Osteocyte (in vitro differentiated cells): Measurements from ENCODE around the gene ZNF331. TPM values are rescaled to one million over a fixed set of nuclear protein-coding genes. Genes with fewer than 3 reads are reported as not detected.

Source experiments
- DNase-seq: peaks from one replicate; pipeline ENCODE4 v3.0.0; 2021; ENCODE audit warnings: mixed read lengths; ENCODE audit not compliant: unreplicated experiment; ENCODE audit errors: extremely low spot score
- H3K27ac Mint-ChIP-seq: one replicate; pipeline ENCODE4 v1.8.0; 2021; ENCODE audit warnings: mild to moderate bottlenecking, mixed read lengths; ENCODE audit not compliant: unreplicated experiment
- H3K27me3 Mint-ChIP-seq: one replicate; pipeline ENCODE4 v1.8.0; 2021; ENCODE audit warnings: mixed read lengths; ENCODE audit not compliant: unreplicated experiment
- H3K36me3 Mint-ChIP-seq: one replicate; pipeline ENCODE4 v1.8.0; 2021; ENCODE audit warnings: mixed read lengths; ENCODE audit not compliant: unreplicated experiment
- H3K4me1 Mint-ChIP-seq: one replicate; pipeline ENCODE4 v1.8.0; 2021; ENCODE audit warnings: mixed read lengths; ENCODE audit not compliant: unreplicated experiment
- H3K4me3 Mint-ChIP-seq: one replicate; pipeline ENCODE4 v1.8.0; 2021; ENCODE audit warnings: mild to moderate bottlenecking, moderate library complexity, mixed read lengths; ENCODE audit not compliant: unreplicated experiment
- H3K9me3 Mint-ChIP-seq: one replicate; pipeline ENCODE4 v1.8.0; 2021; ENCODE audit warnings: mixed read lengths; ENCODE audit not compliant: unreplicated experiment
- total RNA-seq: library from RNA; stranded (reverse); gene quantifications from 2 replicates; pipeline ENCODE4 v1.2.1, GENCODE V29; 2021
- TF ChIP-seq, protein P1 (sequence below): fragments of 200-600 bp; sonication (generic); IDR thresholded peaks from 2 replicates; pipeline ENCODE4 v1.5.0; 2021; ENCODE audit warnings: antibody characterized with exemption, mild to moderate bottlenecking, moderate library complexity

The ZNF331 gene
- total RNA-seq, 1 donor from 2014 or later: 7.4 TPM

DNA sequence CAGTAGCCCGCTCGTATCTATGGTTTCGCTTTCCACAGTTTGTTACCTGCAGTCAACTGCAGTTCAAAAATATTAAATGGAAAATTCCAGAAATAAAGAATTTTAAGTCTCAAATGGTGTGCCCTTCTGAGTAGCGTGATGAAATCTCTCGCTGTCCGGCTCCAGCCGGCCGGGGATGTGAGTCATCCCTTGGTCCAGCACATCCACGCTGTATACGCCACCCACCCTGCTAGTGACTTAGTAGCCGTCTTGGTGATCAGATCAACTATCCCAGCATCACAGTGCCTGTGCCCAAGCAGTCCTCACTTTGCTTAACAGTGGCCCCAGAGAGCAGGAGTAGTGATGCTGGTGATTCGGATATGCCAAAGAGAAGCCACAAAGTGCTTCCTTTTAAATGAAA is 40.0 kb downstream of the ZNF331 start:
- H3K36me3 Mint-ChIP-seq: peaks cover 45% of the 10 kb centered on the region
- no peaks in the 10 kb centered on the region for H3K4me1 Mint-ChIP-seq
- H3K4me3 Mint-ChIP-seq: no peak overlapping the region
- peaks cover 34% of the 10 kb centered on the region for H3K9me3 Mint-ChIP-seq
- no peak overlapping the region for H3K27ac Mint-ChIP-seq
- no peak for DNase-seq
- H3K27me3 Mint-ChIP-seq: no peaks in the 10 kb centered on the region
- TF ChIP-seq, protein P1, sequence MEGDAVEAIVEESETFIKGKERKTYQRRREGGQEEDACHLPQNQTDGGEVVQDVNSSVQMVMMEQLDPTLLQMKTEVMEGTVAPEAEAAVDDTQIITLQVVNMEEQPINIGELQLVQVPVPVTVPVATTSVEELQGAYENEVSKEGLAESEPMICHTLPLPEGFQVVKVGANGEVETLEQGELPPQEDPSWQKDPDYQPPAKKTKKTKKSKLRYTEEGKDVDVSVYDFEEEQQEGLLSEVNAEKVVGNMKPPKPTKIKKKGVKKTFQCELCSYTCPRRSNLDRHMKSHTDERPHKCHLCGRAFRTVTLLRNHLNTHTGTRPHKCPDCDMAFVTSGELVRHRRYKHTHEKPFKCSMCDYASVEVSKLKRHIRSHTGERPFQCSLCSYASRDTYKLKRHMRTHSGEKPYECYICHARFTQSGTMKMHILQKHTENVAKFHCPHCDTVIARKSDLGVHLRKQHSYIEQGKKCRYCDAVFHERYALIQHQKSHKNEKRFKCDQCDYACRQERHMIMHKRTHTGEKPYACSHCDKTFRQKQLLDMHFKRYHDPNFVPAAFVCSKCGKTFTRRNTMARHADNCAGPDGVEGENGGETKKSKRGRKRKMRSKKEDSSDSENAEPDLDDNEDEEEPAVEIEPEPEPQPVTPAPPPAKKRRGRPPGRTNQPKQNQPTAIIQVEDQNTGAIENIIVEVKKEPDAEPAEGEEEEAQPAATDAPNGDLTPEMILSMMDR: no peak

DNA sequence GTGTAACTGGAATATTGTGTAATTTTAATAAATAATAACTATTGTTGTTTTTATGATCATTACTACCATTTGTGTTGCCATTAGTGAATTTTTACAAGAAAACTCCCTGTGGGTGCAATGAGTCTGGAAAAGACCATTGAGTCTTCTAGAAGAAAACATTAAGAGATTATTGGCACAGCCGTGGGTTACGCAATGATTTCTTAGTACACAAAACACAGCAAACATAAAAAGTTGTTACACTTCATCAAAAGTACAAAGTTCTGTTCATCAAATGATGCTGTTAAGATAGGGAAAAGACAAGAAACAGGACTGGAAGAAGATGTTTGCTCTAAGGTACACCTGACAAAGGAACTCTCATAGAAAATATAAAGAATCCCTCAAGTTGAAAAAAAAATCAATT is 41.6 kb downstream of the ZNF331 start:
- peaks cover 34% of the 10 kb centered on the region for H3K9me3 Mint-ChIP-seq
- DNase-seq: no peak
- H3K4me1 Mint-ChIP-seq: no peaks in the 10 kb centered on the region
- H3K27me3 Mint-ChIP-seq: no peaks in the 10 kb centered on the region
- no peak overlapping the region for H3K4me3 Mint-ChIP-seq
- TF ChIP-seq, protein P1: no peak
- H3K27ac Mint-ChIP-seq: no peak overlapping the region
- peaks cover 42% of the 10 kb centered on the region for H3K36me3 Mint-ChIP-seq

DNA sequence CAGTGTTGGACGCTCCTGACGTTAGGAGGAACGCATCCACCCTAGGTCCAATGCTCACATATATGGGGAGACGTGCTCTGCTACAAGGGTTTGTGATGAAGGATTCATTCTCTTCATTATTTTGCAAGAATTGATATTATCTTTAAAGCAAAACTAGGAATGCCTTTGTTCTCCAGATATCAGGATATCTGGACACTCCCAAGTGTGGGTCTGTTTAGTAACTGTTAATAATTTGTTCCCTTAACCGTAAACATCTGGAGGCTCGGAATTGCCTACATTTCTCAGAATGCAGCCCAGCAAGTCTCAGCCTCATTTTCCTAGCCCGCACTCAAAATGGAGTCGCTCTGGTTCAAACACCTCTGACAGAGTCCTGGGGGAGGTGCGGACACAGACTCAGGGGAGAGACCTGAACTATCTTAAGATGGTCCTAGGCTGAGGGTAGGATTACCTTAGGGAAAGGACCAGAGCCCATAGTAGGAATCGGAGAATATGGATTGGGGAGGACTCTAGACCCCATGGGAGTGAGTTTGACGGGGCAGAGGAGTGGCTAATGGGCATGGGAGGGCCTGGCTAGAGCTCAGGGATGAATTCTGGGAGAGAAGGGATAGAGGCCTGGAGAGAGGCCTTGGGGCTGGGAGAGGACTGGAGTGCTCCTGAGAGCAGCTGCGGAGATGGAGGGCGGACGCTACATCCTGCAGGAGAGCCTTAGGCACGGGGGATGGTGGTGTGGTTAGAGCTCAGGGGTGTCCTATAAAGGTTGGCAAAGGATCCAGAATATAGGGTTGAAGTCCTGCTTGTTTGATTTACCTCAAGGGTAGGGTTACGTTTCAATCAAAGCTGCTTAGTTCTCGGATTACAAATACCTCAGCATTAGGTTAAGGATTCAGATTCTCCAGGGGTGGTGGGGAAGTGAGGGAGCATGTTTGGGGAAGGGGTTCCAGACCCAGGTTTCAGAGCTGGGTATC is 43.2 kb downstream of the ZNF331 start:
- no peaks in the 10 kb centered on the region for H3K4me1 Mint-ChIP-seq
- H3K9me3 Mint-ChIP-seq: peaks cover 33% of the 10 kb centered on the region
- H3K27ac Mint-ChIP-seq: no peak overlapping the region
- DNase-seq: no peak
- H3K36me3 Mint-ChIP-seq: peaks cover 34% of the 10 kb centered on the region
- TF ChIP-seq, protein P1: no peak
- H3K4me3 Mint-ChIP-seq: no peak overlapping the region
- H3K27me3 Mint-ChIP-seq: no peaks in the 10 kb centered on the region

DNA sequence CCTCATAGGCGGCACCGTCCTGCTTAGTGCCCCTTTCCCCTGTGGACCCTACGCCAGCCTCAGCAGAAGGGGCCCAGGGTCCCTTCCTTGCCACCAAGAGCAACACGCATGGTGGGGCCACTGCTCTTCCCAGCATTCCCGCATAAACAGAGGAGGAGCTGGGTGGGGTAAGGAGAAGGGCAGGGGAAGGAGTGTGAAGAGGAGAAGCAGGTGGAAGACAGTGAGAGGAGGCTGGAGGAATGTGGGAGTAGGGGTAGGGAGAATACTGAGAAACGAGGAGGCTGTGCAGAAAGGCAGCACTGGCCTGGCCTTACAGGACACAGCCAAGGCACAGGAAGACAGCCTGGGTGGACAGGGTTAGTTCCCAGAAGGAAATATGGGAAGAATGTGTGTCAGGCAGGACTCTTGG is 43.9 kb downstream of the ZNF331 start:
- Mint-ChIP-seq H3K4me3 (no peak overlapping the region), H3K4me1 (no peaks in the 10 kb centered on the region), H3K36me3 (peaks cover 27% of the 10 kb centered on the region), H3K9me3 (peaks cover 26% of the 10 kb centered on the region), H3K27me3 (no peaks in the 10 kb centered on the region), H3K27ac (no peak overlapping the region)
- DNase-seq: no peak
- TF ChIP-seq, protein P1: no peak

DNA sequence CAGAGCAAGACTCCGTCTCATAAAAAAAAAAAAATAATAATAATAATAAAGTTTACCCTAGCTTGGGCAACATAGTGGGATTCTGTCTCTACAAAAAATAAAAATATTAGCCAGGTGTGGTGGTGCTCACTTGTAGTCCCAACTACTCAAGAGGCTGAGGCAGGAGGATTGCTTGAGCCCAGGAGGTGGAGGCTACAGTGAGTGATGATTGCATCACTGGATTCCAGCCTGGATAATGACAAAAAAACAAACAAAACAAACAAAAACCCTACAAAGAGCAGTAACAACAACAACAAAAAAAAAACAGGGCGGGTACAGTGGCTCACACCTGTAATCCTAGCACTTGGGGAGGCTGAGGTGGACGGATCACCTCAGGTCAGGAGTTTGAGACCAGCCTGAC is 45.2 kb downstream of the ZNF331 start:
- H3K27ac Mint-ChIP-seq: no peak overlapping the region
- H3K9me3 Mint-ChIP-seq: peaks cover 18% of the 10 kb centered on the region
- H3K36me3 Mint-ChIP-seq: peaks cover 14% of the 10 kb centered on the region
- H3K4me3 Mint-ChIP-seq: no peak overlapping the region
- H3K4me1 Mint-ChIP-seq: no peaks in the 10 kb centered on the region
- no peaks in the 10 kb centered on the region for H3K27me3 Mint-ChIP-seq
- DNase-seq: no peak
- TF ChIP-seq, protein P1: no peak
